ENCODE results near the gene PARD3B. TPM values are rescaled to one million over a fixed set of nuclear protein-coding genes. Genes with fewer than 3 reads are reported as not detected.

PARD3B gene
- total RNA-seq, 2 experiments from 2014 or later = 0.11 to 0.88 TPM

- POLR2A ChIA-PET = no interaction called here
- no peaks in the 10 kb centered on the region for H3K4me1 Mint-ChIP-seq (ENCODE audit: low read depth)
- H3K4me3 Mint-ChIP-seq = no peak overlapping the region
- H3K27me3 Mint-ChIP-seq = peaks cover 5% of the 10 kb centered on the region
- H3K27ac Mint-ChIP-seq = no peak overlapping the region
- H3K9me3 Mint-ChIP-seq = no peaks in the 10 kb centered on the region
- no peak for DNase-seq
- CTCF ChIA-PET = no interaction called here
- ATAC-seq = no peak
- intact Hi-C loops (cut with micrococcal nuclease) = no loop called here
- TF ChIP-seq, protein P1, sequence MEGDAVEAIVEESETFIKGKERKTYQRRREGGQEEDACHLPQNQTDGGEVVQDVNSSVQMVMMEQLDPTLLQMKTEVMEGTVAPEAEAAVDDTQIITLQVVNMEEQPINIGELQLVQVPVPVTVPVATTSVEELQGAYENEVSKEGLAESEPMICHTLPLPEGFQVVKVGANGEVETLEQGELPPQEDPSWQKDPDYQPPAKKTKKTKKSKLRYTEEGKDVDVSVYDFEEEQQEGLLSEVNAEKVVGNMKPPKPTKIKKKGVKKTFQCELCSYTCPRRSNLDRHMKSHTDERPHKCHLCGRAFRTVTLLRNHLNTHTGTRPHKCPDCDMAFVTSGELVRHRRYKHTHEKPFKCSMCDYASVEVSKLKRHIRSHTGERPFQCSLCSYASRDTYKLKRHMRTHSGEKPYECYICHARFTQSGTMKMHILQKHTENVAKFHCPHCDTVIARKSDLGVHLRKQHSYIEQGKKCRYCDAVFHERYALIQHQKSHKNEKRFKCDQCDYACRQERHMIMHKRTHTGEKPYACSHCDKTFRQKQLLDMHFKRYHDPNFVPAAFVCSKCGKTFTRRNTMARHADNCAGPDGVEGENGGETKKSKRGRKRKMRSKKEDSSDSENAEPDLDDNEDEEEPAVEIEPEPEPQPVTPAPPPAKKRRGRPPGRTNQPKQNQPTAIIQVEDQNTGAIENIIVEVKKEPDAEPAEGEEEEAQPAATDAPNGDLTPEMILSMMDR (IDR thresholded peaks at IDR 0.05) = no peak
- no peaks in the 10 kb centered on the region for H3K36me3 Mint-ChIP-seq (ENCODE audit: low read depth)
These were observed 99.9 kb downstream of the PARD3B start for GRCh38 chr2:204645018-204645773.

DNA sequence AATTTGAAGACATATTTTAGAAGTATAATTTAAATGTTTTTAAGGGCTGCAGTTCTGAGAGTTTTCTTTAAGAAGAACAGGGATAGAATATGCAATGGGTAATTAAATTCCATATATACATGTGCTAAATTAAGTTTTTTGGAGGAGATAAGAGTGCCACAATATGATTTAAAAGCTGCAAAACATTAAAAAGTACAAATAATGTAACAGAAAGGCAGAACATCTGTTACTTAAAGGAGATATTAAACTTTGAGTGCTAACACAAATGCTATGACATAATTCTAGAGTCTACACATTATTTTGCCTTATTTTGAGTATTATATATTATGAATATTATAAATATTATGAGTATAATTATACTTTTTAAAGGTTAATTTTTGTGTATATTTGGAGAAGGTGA lies 102.4 kb downstream of the PARD3B start:
- DNase-seq (no peak), ATAC-seq (no peak)
- Mint-ChIP-seq H3K27me3 (peaks cover 3% of the 10 kb centered on the region), H3K4me1 (ENCODE audit: low read depth) (no peaks in the 10 kb centered on the region), H3K4me3 (no peak overlapping the region), H3K27ac (no peak overlapping the region), H3K36me3 (ENCODE audit: low read depth) (no peaks in the 10 kb centered on the region), H3K9me3 (peaks cover 8% of the 10 kb centered on the region)
- ChIA-PET CTCF (no interaction called here), POLR2A (no interaction called here)
- intact Hi-C loops (cut with micrococcal nuclease) = no loop called here
- TF ChIP-seq, protein P1 (IDR thresholded peaks at IDR 0.05) = no peak

DNA sequence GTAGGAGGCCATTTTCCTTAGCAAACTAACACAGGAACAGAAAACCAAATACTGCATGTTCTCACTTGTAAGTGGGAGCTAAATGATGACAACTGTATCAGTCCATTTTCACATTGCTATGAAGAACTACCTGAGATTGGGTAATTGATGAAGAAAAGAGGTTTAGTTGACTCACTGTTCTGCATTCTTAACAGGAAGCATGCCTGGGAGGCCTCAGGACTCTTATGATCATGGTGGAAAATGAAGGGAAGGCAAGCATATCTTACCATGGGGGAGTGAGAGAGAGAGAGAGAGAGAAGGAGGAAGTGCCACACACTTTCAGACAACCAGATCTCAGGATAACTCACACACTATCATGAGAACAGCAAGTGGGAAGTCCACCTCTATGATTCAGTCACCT lies 105.3 kb downstream of the PARD3B start:
- CTCF ChIA-PET = no interaction called here
- TF ChIP-seq, protein P1 (IDR thresholded peaks at IDR 0.05) = no peak
- H3K9me3 Mint-ChIP-seq = peaks cover 8% of the 10 kb centered on the region
- POLR2A ChIA-PET = no interaction called here
- H3K4me3 Mint-ChIP-seq = no peak overlapping the region
- no peak overlapping the region for H3K27ac Mint-ChIP-seq
- intact Hi-C loops (cut with micrococcal nuclease) = no loop called here
- DNase-seq (no peak), ATAC-seq (no peak)
- H3K27me3 Mint-ChIP-seq = peaks cover 2% of the 10 kb centered on the region
- no peaks in the 10 kb centered on the region for H3K4me1 Mint-ChIP-seq (ENCODE audit: low read depth)
- no peaks in the 10 kb centered on the region for H3K36me3 Mint-ChIP-seq (ENCODE audit: low read depth)

- no peak for DNase-seq
- H3K4me1 Mint-ChIP-seq (ENCODE audit: low read depth) = no peaks in the 10 kb centered on the region
- CTCF ChIA-PET = no interaction called here
- intact Hi-C loops (cut with micrococcal nuclease) = no loop called here
- no peak overlapping the region for H3K27ac Mint-ChIP-seq
- no peak for ATAC-seq
- H3K36me3 Mint-ChIP-seq (ENCODE audit: low read depth) = no peaks in the 10 kb centered on the region
- H3K4me3 Mint-ChIP-seq = no peak overlapping the region
- POLR2A ChIA-PET = no interaction called here
- peaks cover 2% of the 10 kb centered on the region for H3K27me3 Mint-ChIP-seq
- TF ChIP-seq, protein P1 (IDR thresholded peaks at IDR 0.05) = no peak
- H3K9me3 Mint-ChIP-seq = peaks cover 8% of the 10 kb centered on the region
These were observed 106.8 kb downstream of the PARD3B start for GRCh38 chr2:204652063-204652462.

DNA sequence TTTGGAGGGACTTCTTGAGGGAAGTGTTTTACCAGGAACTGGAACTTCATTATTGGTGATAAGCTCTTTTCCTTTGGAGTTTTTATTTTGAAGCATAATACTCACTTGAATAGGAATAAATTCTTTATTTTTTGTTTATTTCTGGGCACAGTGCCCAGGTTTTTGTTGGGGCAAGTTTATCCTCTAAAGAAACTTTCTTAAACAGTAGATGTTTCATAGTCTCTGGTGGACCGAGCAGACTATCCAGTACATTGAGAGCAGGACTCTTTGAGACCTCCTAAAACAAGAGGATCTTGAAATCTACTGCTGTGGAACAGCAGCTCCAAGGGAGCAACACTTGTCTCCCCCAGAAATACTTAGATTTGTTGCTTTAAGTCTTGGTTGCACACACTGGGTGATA lies 109.4 kb downstream of the PARD3B start:
- DNase-seq = no peak
- peaks cover 8% of the 10 kb centered on the region for H3K9me3 Mint-ChIP-seq
- peaks cover 1% of the 10 kb centered on the region for H3K27me3 Mint-ChIP-seq
- H3K4me1 Mint-ChIP-seq (ENCODE audit: low read depth) = no peaks in the 10 kb centered on the region
- no peak overlapping the region for H3K27ac Mint-ChIP-seq
- no peaks in the 10 kb centered on the region for H3K36me3 Mint-ChIP-seq (ENCODE audit: low read depth)
- ChIA-PET POLR2A (no interaction called here), CTCF (no interaction called here)
- intact Hi-C loops (cut with micrococcal nuclease) = no loop called here
- no peak for ATAC-seq
- H3K4me3 Mint-ChIP-seq = no peak overlapping the region
- TF ChIP-seq, protein P1 (IDR thresholded peaks at IDR 0.05) = no peak
